ENCODE measurements around the gene CA5A.
"Not testable (repeated sequence)": the region's sequence is repeated elsewhere in the genome, so short reads cannot be mapped to it uniquely, and the experiment has no call there.

Gene CA5A

GRCh38 chr16:87862597-87863326 lies 73.6 kb downstream of the CA5A start:
- not testable (repeated sequence) for DNase-seq

GRCh38 chr16:87861300-87862099 lies 74.8 kb downstream of the CA5A start:
- DNase-seq: not testable (repeated sequence)

- DNase-seq: no peak
Observed at GRCh38 chr16:87860553-87861299, 75.6 kb downstream of the CA5A start.

GRCh38 chr16:87858151-87858993 lies 78.0 kb downstream of the CA5A start:
- not testable (repeated sequence) for DNase-seq

GRCh38 chr16:87856791-87857228 lies 79.5 kb downstream of the CA5A start:
- DNase-seq: no peak

- DNase-seq: peak; percentile 70
Observed at GRCh38 chr16:87855852-87856715, 80.2 kb downstream of the CA5A start.

- no peak for DNase-seq
Observed at GRCh38 chr16:87854907-87855683, 81.2 kb downstream of the CA5A start.

- peak; percentile 45 for DNase-seq
Observed at GRCh38 chr16:87854053-87854906, 82.0 kb downstream of the CA5A start.

GRCh38 chr16:87853411-87854052 lies 82.8 kb downstream of the CA5A start:
- peak; percentile 97 for DNase-seq

- DNase-seq: no peak
Observed at GRCh38 chr16:87851601-87852000, 84.7 kb downstream of the CA5A start.

- no peak for DNase-seq
Observed at GRCh38 chr16:87851141-87851587, 85.2 kb downstream of the CA5A start.

- peak; percentile 68 for DNase-seq
Observed at GRCh38 chr16:87850009-87851006, 86.0 kb downstream of the CA5A start.

GRCh38 chr16:87849419-87850008 lies 86.8 kb downstream of the CA5A start:
- no peak for DNase-seq

GRCh38 chr16:87848676-87849345 lies 87.5 kb downstream of the CA5A start:
- no peak for DNase-seq

GRCh38 chr16:87847785-87848675 lies 88.3 kb downstream of the CA5A start:
- DNase-seq: no peak

- no peak for DNase-seq
Observed at GRCh38 chr16:87847467-87847784, 88.9 kb downstream of the CA5A start.

Data from CD4-positive, alpha-beta T cell treated with Interleukin-15 for 1 hour (primary cell).